ENCODE data around the gene ATP6V0B.

DNA sequence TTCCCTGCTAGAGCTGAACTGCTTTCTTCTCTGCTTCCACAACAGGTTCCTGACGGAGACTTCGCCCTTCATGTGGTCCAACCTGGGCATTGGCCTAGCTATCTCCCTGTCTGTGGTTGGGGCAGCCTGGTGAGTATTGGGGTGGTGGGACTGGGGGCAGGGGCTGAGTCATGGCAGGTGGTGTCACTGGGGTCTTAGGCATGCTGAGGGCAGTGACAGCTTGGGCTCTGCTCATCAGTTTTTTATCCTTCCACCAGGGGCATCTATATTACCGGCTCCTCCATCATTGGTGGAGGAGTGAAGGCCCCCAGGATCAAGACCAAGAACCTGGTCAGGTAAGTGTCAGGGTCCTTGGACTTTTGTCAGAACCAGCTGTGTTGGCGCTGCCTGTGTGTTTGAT is 1.3 kb downstream of the ATP6V0B start:
- TF ChIP-seq, protein P1, sequence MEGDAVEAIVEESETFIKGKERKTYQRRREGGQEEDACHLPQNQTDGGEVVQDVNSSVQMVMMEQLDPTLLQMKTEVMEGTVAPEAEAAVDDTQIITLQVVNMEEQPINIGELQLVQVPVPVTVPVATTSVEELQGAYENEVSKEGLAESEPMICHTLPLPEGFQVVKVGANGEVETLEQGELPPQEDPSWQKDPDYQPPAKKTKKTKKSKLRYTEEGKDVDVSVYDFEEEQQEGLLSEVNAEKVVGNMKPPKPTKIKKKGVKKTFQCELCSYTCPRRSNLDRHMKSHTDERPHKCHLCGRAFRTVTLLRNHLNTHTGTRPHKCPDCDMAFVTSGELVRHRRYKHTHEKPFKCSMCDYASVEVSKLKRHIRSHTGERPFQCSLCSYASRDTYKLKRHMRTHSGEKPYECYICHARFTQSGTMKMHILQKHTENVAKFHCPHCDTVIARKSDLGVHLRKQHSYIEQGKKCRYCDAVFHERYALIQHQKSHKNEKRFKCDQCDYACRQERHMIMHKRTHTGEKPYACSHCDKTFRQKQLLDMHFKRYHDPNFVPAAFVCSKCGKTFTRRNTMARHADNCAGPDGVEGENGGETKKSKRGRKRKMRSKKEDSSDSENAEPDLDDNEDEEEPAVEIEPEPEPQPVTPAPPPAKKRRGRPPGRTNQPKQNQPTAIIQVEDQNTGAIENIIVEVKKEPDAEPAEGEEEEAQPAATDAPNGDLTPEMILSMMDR (IDR thresholded peaks at IDR 0.05), result no peak
- TF ChIP-seq POLR2A (IDR thresholded peaks at IDR 0.05), result no peak
